HG03520 (cell line): ENCODE data around the gene RAP1GAP2.
"Not testable (repeated sequence)": the region's sequence is repeated elsewhere in the genome, so short reads cannot be mapped to it uniquely, and the experiment has no call there.

Experiments
- ATAC-seq: cut with Tn5 transposase; IDR thresholded peaks from one replicate; pipeline ENCODE4 v1.9.1; 2021; ENCODE audit warnings: mild to moderate bottlenecking, moderate library complexity; ENCODE audit not compliant: unreplicated experiment

The RAP1GAP2 gene

DNA sequence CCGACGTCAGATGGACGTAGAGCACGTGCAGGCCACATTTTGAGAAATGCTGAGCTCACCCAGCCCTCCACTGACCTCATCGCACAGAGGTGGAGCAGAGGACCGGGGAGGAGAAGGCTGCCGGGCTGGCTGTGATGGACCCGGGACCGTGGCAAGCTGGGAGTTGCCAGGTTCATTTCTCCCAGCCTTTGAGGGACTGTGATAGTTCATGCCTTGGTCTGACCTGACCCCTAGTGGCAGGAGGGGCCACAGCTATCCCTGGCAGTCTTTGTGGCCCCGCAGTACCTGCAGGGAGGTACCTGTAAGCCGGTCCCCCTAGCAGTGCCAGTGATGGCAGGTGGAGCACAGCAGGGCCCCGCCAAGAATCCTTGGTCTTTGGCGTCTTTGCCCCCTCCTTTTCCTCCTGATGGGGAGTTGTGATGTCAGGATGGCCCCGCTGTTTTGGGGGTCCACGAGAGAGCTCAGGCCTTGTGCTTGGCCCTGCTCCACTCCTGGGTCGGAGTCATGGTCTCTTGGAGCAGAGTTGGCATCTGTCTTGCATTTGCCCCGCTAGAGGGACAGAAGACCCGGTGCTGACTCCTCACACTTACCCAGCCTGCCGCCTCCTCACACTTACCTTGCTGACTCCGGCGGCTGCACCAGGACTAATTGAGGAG lies 216.8 kb downstream of the RAP1GAP2 start:
- ATAC-seq: no peak

DNA sequence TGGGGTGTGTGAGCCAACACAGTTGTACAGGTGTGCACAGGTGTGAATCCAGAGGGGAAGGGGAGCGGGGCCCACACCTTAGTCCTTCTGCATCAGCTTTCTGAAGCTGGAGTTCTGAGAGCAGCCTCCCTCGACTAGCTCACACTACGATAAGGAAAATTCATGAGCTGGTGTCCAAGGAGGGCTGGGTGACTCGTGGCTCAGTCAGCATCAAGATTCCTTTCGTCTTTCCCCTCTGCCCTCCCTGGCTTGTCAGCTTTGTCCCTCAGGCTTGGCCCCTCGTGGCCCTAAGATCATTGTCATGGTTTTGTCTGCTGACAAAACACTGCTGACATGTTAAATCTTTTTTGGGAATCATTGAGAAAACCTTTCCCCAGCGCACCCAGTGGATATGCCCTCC lies 219.7 kb downstream of the RAP1GAP2 start:
- ATAC-seq: no peak

DNA sequence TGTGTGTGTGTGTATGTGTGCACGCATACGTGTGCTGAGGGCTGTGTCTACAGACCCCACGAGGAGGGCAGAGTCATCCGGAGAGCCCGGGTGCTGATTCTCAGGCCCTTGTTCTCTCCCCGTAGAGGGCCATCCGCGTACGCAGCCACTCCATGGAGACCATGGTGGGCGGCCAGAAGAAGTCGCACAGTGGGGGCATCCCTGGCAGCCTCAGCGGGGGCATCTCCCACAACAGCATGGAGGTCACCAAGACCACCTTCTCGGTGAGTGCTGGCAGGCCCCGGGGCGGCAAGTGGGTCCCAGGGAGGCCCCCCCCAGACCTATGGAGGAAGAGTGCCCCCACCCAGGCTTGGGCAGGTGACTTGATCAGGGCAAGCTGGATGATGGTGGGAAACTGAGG lies 221.7 kb downstream of the RAP1GAP2 start:
- no peak for ATAC-seq

DNA sequence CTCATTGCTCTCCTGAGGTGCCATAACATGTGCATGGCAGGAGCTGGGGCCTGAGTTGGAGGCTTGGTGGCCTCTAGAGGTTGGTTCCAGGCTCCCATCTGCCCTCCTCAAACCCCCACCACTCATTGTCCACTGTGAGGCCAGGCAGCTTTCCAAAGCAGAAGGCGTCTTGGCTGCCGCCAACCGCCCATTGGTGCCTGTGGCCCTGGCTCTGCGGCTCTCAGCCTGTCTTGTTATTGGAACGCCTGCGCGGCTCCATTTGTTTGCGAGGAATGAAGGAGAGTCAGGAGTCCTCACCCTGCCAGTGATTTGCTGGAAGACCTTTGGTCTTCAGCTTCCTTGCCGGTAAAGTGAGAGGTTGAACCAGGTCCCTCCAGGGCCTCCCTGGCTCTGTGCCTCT lies 223.5 kb downstream of the RAP1GAP2 start:
- ATAC-seq: no peak

DNA sequence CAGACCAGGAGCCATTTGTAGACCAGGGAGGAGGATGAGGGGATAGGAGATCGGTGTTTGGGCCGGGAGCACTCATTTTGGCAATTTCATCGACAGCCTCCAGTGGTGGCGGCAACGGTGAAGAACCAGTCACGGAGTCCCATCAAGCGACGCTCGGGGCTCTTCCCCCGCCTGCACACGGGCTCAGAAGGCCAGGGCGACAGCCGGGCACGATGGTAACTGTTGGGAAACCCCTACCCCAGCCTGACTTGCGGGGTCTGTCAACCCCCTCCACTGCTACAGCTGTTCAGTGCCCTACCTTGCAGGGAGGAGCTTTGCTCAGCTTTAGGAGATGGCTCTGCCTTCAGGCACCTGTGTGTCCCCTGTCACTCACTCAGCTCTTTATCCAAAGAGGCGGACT lies 224.1 kb downstream of the RAP1GAP2 start:
- ATAC-seq: no peak

DNA sequence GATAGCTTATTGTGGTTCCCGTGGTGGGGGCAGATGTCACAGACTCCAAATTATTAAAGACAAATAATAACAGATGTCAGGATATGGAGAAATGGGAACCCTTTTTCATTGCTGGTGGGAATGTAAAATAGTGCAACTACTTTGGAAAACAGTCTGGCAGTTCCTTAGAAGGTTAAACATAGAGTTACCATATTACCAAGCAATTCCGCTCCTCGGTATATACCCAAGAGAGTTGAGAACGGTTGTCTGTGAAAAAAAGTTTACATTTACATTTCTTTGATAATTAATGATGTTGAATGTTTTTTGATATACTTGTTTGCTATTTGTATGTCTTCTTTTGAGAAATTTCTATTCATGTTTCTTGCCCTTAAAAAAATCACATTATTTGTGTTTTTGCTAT lies 226.0 kb downstream of the RAP1GAP2 start:
- ATAC-seq: no peak

DNA sequence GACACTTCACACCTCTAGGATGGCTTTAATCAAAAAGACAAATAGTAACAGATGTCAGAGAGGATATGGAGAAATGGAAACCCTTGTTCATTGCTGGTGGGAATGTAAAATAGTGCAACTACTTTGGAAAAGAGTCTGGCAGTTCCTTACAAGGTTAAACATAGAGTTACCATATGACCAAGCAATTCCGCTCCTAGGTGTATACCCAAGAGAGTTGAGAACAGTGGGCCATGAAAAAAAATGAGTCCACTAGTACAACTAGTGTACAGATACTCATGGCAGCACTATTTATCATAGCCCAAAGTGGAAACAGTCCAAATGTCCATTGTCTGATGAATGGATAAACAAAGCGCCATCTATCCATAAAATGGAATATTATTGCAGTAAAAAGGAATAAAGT lies 228.1 kb downstream of the RAP1GAP2 start:
- no peak for ATAC-seq

DNA sequence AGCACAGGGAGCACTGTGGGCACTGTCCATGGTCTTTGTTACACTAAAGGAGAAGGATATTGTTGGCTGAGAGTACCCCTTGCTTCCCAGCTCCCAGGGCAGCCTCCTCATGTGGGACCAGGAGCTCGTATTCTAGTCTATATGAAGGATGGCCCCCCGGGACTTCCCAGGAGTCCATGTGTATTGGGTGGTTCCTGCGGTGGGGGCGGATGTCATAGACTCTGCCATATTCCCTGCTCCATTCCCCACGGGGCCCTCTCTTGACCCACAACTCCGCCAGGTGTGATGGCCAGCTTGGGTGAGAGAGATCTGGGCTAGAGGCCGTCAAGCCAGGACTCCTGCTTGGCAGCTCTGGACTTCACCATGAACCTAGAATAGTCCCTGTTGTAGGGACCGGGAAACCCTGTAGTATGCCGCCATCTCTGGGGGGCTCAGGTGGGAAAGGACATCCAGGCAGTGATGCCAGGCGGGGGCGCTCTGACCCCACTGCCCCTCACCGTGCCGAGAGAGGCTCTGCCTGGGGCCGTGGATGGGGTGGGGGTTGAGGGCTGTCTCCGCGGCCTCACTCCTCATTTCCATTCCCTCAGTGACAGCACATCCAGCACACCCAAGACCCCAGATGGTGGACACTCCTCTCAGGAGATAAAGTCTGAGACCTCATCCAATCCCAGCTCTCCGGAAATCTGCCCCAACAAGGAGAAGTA lies 229.3 kb downstream of the RAP1GAP2 start:
- no peak for ATAC-seq

DNA sequence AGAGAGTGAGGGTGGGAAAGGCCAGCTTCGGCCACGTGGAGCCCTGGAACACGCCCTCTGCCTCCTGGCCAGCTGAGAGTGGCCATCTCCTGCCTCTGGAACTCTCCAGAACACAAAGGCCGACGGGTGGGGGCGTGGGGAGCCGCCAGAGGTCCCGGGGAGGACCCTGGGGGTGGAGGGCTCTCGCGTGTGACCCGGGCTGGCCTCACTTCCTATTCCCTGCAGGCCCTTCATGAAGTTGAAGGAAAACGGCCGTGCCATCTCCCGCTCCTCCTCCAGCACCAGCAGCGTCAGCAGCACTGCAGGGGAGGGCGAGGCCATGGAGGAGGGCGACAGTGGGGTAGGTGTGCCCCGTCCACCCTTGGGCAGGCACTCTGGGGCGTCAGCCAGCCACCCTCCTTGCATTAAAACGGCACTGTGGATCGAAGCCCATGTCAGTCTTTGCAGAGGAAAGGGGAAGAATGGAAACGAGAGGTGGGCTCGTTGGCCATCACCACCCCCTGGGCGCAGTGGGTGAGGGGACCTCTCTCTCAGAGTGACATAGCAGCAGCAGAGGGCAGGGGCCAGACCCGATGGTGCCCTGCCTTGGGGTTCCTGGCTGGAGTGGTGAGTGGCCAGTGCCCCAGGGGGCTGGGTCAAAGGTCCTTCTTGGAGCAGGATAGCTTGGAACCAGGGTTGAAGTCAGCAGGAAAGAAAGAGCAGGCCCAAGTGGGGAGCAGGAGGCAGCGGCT lies 230.1 kb downstream of the RAP1GAP2 start:
- ATAC-seq: no peak

DNA sequence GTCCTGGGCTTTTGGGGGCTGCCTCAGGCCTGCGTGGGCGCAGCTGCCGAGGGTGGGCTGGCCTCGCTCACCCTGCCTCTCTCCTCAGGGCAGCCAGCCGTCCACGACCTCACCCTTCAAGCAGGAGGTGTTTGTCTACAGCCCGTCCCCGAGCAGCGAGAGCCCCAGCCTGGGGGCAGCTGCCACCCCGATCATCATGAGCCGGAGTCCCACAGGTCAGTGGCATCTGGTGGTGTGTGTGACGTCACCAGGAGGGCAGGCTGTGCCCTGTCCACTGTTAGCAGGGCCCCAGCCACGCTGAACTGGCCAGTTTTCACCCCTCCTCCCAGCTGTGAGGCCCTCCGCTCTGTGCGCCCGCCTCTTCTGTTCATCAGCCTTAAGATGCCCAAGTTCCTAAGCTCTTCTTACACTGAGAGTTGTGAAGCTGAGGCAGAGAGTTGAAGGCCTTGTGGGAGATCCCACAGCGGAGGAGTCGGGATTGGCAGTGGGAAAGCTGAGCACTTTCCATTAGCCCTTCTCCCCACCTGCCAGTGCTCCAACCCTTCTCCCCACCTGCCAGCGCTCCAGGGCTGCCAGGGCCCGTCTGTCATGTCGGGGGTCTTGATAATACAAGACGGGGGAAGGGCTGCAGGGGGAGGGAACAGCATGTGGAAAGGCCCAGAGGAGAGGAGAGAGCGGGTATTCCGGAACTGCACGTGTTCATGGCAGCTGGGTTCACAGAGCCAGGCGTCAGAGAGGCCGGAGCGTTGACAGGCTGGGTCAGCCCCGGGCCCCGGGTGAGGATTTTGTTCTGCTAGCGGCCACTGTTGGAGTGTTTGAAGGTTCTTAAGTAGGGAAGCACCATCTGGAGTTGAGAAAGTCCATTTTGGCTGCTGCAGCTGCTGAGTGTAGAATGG lies 230.9 kb downstream of the RAP1GAP2 start:
- ATAC-seq: no peak

DNA sequence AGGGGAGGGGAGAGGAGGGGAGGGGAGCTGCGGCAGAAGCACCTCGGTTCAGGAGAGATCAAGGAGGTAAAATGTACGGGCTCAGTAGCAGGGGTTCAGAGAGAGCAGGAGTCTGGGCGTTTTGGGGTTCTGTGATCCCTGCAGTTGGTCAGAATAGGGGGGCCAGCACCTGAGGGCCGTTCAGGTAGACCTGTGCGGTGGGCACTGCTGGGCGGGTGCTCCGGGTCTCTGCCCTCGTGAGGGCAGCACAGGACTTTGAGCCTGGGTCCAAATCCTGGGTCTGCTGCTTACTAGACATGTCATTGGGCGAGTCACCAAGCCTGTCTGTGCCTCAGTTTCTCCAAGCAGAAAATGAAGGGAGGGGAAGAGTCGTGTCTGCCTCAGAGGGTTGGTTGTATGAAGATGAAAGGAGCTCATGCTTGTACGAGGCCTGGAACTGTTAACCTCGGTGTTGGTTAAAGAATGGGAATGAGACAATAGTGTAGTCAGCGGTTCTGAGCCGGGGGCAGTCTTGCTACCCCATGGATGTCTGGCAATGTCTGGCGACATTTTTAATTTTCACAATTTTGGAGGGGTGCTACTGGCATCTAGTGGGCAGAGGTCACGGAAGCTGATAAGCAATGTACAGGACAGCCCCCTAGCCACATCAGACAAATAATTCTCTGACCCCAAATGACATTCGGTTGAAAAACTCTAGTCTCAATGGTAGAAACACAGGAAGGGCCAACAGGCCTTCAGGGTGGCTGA lies 231.7 kb downstream of the RAP1GAP2 start:
- no peak for ATAC-seq

DNA sequence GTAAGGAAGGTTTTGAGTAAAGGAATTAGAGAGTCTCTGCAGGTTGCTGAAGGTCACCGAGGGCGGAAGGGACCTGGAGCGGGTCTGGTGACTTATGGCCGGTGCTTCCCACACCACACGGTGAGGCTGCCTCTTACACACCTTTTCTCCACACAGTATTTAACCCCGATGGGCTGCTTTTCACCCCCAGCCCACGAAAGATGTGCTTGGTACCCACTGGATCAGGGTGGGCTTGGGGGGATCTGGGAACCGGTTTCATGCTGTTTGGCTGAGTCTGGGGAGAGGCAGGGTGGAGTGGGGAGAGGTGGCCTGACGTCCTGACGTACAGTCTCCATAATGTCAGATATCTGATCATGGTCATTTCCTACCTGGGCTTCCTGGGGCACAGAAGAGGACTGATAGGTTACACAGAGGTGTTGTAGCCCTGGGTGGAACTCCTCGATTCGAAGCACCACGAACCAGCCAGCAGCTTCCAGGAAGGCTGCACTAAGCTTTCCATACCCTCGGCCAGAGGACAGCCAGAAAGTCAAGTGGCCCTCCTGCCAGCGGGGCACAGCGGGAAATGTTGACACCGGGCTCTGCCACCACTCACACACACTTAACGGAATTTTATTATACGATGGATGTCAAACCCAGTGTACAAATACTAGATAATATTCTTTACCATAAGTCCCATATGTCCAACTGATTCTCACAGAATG lies 233.1 kb downstream of the RAP1GAP2 start:
- no peak for ATAC-seq

DNA sequence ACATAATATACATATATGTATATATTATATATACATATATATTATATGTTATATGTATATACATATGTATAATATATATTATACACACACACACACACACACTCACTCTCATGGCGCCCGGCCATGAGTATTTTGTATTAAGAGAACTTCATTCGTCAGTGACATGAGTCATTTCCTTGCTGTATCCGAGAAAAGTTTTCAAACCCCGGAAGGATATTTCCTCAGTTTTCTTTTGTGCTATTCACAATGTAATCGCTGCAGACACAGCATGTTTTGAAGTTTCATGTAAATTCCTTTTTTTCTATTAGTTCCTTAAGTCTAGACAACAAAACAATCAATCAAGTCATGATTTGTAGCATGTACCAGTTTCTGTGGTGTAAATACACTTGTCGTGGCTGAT lies 233.9 kb downstream of the RAP1GAP2 start:
- no peak for ATAC-seq

DNA sequence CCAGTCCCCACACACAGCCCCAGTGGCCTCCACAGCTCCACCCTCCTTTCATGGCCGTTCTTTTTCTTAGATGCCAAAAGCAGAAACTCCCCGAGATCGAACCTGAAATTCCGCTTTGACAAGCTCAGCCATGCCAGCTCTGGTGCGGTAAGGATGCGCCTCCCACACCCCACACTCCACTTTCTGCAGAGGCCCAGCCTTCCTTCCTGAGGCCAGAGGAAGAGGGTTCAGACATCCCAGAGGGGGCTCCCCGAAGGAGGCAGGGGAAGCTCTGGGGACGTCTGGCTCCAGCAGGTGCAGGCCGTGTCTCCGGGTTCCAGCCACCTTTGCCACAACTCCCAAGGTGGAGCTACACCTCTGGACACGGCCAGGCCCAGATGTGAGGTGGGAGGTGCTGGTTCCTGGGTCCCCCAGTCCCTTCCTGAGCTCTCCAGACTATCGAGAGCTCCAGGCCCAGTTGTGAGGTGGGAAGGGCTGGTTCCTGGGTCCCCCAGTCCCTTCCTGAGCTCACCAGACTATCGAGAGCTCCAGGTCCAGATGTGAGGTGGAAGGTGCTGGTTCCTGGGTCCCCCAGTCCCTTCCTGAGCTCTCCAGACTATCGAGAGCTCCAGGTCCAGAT lies 234.7 kb downstream of the RAP1GAP2 start:
- ATAC-seq: not testable (repeated sequence)

DNA sequence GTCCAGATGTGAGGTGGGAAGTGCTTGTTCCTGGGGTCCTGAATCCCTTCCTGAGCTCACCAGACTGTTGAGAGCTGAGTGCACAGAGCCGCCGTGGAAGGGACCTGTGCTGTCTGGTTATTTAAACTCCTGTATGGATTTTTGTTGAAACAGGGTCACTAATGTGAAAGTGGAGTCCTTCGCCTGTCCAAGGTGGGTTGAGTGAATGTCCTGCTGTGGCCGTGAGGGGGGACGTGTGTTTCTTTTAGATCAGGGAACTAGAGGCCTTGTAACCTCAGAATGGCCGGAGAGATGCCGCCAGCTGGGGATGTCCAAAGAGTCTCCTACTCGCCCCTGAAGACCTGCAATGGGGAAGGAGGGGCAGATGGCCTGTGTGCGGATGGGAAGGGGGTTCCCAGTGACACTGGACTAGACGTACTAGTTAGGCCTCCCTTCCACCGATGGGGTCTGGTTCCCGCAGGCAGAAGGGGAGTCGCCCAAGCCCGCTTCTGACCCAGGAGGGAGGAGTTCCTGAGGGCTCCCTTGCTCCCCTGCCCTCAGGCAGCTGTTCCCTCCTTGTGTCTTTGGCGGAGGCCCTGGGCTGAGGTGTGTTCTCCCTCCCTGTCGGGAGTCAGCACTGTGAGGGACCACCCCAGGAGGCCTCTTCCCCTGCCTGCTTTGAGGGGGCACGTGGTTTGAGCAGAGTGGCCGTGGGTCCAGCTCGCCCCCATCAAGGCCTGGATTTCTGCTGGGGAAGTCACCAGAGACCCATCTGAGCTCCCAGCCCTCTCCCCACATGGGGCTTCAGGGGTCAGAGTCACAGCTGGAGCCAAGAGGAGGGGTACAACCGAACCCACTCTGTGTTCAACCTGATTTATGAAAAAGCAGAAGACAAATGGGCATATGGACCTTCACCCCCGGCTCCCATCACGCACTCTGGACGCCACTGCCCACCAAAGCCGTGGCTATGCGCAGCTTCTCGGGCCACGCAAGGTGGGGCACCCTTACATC lies 236.3 kb downstream of the RAP1GAP2 start:
- ATAC-seq: no peak

DNA sequence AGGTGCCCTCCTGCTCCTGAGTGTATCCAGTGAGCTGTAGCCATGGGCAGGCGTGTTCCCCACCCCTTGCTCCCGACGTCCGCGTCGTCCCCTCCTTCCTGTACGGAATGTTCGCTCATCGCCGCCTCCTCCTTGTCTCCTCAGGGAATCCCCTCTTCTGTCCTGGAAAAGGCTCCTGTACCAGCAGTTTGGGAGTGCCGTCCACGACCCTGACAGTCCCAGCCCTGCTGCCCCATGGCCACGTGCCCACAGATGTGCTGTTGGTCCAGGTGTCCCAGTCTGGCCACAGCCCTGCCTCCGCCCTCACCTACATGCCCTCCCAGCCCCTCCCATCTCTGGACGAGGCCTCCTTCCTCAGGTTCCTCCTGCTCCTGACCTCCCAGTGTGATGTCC lies 237.0 kb downstream of the RAP1GAP2 start:
- ATAC-seq: no peak

DNA sequence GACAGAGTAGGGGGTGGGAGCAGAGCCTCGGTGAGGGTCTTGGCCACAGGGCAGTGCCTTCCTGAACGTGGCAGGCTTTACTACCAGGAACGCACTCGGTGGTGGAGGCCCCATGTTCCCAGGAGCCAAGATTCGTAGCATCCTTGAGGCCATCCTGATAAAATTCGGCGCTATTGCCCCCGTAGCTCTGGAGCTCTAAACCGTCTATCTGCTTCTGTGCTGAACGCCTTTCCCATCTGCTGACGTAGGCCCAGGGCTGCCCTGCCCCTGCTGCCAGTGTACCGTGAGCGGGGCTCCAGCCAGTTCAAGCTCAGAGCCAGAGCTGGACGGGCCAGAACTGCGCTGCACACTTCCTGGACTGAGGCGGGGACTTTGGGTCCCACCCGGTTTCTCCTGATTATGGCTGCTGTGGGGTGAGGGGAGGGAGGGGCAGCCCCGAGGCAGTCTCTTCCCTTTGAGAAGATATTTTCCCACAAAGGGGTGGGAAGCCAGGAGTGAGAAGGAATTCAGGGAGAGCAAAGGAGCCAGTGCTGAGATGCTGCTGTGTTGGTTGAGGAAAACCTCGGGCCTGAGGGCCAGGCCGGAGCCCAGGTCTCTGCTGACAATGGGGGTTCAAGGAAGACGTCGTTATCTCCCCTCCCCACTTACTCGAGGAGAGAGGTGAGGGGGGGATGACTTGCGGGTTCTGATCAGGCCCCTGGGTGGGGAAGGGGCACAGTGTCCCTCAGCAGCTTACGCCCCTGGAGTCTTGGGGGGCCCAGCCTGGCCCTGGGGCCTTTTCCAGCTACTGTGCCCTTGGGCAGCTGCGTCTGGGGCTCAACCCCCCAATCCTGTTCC lies 237.7 kb downstream of the RAP1GAP2 start:
- ATAC-seq: no peak
